Muscle layer of duodenum (tissue), 2 donors: ENCODE results near the gene TTLL9.

Source experiments
- H3K27ac ChIP-seq: one replicate; pipeline ENCODE4 v1.7.0; 2013; ENCODE audit warnings: mild to moderate bottlenecking, low read length
- H3K27me3 ChIP-seq: one replicate; pipeline ENCODE4 v1.7.0; 2013; ENCODE audit warnings: low read depth, mild to moderate bottlenecking, control low read depth, low read length
- H3K36me3 ChIP-seq, 2 donors: one replicate each; pipeline ENCODE4 v1.7.0; 2013; ENCODE audit warnings: low read length in 2 of 2, control low read depth in 1 of 2, mild to moderate bottlenecking in 1 of 2; ENCODE audit not compliant: insufficient read depth in 2 of 2, control insufficient read depth in 1 of 2
- H3K4me1 ChIP-seq, 2 donors: one replicate each; pipeline ENCODE4 v1.7.0; 2013; ENCODE audit warnings: low read length in 2 of 2, mild to moderate bottlenecking in 2 of 2, control low read depth in 1 of 2, moderate library complexity in 1 of 2; ENCODE audit not compliant: insufficient read depth in 2 of 2, control insufficient read depth in 1 of 2
- H3K4me3 ChIP-seq, 2 donors: one replicate each; pipeline ENCODE4 v1.7.0; 2013; ENCODE audit warnings: low read length in 2 of 2, low read depth in 1 of 2, mild to moderate bottlenecking in 1 of 2
- H3K9me3 ChIP-seq, 2 donors: one replicate each; pipeline ENCODE4 v1.7.0; 2013; ENCODE audit warnings: low read length in 2 of 2, control low read depth in 1 of 2, mild to moderate bottlenecking in 1 of 2; ENCODE audit not compliant: control insufficient read depth in 1 of 2
- donor health status: healthy.

TTLL9 gene

GRCh38 chr20:31966991-31967655 lies 96.7 kb downstream of the TTLL9 start:
- Histone ChIP-seq H3K4me3 (no peak overlapping the region), H3K4me1 (peaks cover 0 to 7% of the 10 kb centered on the region in 2 donors), H3K27me3 (peaks cover 6% of the 10 kb centered on the region), H3K9me3 (no peaks in the 10 kb centered on the region), H3K36me3 (no peaks in the 10 kb centered on the region), H3K27ac (no peak overlapping the region)

DNA sequence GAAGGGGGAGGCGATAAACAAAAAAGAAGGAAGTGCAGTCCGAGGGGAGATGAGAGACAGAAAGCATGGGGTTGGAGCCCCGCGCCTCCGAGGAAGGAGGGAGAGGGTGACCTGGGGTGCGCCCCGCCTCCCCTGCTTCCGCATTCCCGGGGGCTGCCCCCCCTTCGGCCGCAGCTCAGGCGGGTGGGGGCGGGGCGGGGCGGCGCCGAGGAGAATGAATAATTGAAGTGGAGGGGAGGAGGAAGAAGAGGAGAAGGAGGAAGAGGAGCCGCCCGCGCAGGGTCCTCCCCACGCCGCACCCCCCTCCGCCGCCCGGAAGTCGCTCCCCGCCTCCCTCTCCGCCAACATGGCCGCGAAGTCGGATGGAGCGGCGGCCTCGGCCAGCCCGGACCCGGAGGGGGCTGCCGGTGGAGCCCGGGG lies 97.4 kb downstream of the TTLL9 start, which contains the start of gene XKR7:
TSS of gene XKR7 (plus strand) at position 322 of the 420 bp plus-strand sequence. CDS start at position 347, 25 bp downstream.
- peak within 1 kb of the TSS in 1 of 2 donors; percentile 26 for H3K4me3 ChIP-seq
- H3K9me3 ChIP-seq = no peaks in the 10 kb centered on the region
- peaks cover 10% of the 10 kb centered on the region for H3K27me3 ChIP-seq
- H3K27ac ChIP-seq = no peak within 1 kb of the TSS
- H3K4me1 ChIP-seq = peaks cover 0 to 7% of the 10 kb centered on the region in 2 donors
- H3K36me3 ChIP-seq = no peaks in the 10 kb centered on the region

- Histone ChIP-seq H3K4me1 (peaks cover 0 to 7% of the 10 kb centered on the region in 2 donors), H3K4me3 (peak overlapping the region in 1 of 2 donors; percentile 26), H3K9me3 (no peaks in the 10 kb centered on the region), H3K27ac (no peak overlapping the region), H3K36me3 (no peaks in the 10 kb centered on the region), H3K27me3 (peaks cover 10% of the 10 kb centered on the region)
Observed at GRCh38 chr20:31968291-31969126, 98.1 kb downstream of the TTLL9 start.

GRCh38 chr20:31969991-31970390 lies 99.6 kb downstream of the TTLL9 start:
- Histone ChIP-seq H3K4me3 (no peak overlapping the region), H3K4me1 (peaks cover 0 to 7% of the 10 kb centered on the region in 2 donors), H3K36me3 (no peaks in the 10 kb centered on the region), H3K27ac (no peak overlapping the region), H3K27me3 (peaks cover 10% of the 10 kb centered on the region), H3K9me3 (no peaks in the 10 kb centered on the region)

DNA sequence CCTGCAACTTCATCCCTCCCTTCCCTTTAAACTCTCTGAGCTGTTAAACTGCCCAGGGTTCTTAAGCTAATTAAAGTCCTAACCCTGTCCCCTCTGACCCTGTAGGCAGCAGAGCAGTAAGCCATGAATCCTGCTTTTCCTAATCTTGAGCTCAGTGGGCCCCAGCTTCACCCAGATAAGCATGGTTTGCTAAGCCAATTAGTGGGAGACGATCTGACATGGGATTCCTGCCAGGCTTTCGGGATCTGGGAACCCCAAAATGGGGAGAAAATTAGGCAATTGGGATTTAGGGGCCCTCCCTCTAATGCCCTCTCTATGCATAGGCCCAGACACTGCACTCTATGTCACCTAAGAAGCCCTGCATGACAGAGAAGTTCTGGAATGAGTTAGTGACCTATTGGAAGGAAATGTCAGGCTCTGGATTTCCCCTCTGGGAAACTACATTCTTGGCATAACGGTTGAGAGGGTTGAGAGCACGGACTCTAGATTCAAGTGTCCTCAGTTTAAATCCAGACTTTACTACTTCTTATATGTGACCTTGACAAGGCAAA lies 102.1 kb downstream of the TTLL9 start:
- Histone ChIP-seq H3K9me3 (no peaks in the 10 kb centered on the region), H3K27ac (no peak overlapping the region), H3K4me3 (no peak overlapping the region), H3K27me3 (peaks cover 10% of the 10 kb centered on the region), H3K36me3 (no peaks in the 10 kb centered on the region), H3K4me1 (peaks cover 0 to 7% of the 10 kb centered on the region in 2 donors)

DNA sequence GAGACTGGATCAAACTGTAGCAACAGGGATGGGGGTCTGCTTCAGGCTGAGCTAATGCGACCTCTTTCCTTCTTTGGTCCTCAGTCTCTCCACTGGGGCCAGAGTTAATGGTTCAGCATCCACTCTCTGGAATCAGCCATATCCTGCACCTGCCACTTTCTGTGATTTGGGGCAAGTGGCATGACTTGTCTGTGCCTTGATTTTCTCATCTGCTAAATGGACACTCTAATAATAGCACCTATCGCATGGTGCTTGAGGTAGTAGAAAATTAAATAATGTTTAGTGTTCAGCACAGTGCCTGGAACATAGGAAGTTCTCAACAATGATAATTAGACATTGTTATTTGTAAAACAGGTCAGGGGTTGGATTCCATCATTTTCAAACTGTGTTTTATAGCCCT lies 103.9 kb downstream of the TTLL9 start:
- H3K36me3 ChIP-seq = no peaks in the 10 kb centered on the region
- no peak overlapping the region for H3K4me3 ChIP-seq
- H3K4me1 ChIP-seq = no peaks in the 10 kb centered on the region
- H3K9me3 ChIP-seq = no peaks in the 10 kb centered on the region
- peaks cover 5% of the 10 kb centered on the region for H3K27me3 ChIP-seq
- H3K27ac ChIP-seq = no peak overlapping the region

- no peaks in the 10 kb centered on the region for H3K36me3 ChIP-seq
- H3K4me3 ChIP-seq = no peak overlapping the region
- H3K9me3 ChIP-seq = no peaks in the 10 kb centered on the region
- no peak overlapping the region for H3K27ac ChIP-seq
- H3K27me3 ChIP-seq = peaks cover 4% of the 10 kb centered on the region
- H3K4me1 ChIP-seq = no peaks in the 10 kb centered on the region
Observed at GRCh38 chr20:31974951-31975487, 104.6 kb downstream of the TTLL9 start.

DNA sequence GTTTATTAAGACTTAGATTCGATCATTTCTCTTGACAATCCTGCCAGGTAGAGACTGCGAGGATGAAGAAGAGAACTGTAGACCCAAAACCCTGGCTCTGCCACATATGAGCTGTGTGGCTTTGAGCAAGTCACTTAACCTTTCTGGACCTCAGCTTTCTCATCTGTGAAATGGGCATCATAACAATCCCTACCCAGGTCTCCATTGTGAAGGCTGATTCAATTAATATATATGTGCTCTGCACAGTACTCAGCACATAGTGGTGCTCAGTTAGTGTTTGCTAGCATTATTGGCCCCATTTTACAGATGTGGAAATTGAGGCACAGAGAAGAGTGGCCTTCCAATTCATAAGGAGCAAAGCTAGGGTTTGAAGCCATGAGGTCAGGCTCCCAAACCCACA lies 105.4 kb downstream of the TTLL9 start:
- Histone ChIP-seq H3K27me3 (peaks cover 4% of the 10 kb centered on the region), H3K9me3 (no peaks in the 10 kb centered on the region), H3K4me3 (no peak overlapping the region), H3K4me1 (no peaks in the 10 kb centered on the region), H3K27ac (no peak overlapping the region), H3K36me3 (no peaks in the 10 kb centered on the region)

- Histone ChIP-seq H3K4me3 (no peak overlapping the region), H3K27ac (no peak overlapping the region), H3K4me1 (no peaks in the 10 kb centered on the region), H3K9me3 (no peaks in the 10 kb centered on the region), H3K27me3 (peaks cover 4% of the 10 kb centered on the region), H3K36me3 (no peaks in the 10 kb centered on the region)
Observed at GRCh38 chr20:31977080-31977479, 106.6 kb downstream of the TTLL9 start.

GRCh38 chr20:31979713-31980426 lies 109.4 kb downstream of the TTLL9 start:
- Histone ChIP-seq H3K27me3 (no peaks in the 10 kb centered on the region), H3K4me3 (no peak overlapping the region), H3K36me3 (no peaks in the 10 kb centered on the region), H3K27ac (no peak overlapping the region), H3K4me1 (no peaks in the 10 kb centered on the region), H3K9me3 (no peaks in the 10 kb centered on the region)

DNA sequence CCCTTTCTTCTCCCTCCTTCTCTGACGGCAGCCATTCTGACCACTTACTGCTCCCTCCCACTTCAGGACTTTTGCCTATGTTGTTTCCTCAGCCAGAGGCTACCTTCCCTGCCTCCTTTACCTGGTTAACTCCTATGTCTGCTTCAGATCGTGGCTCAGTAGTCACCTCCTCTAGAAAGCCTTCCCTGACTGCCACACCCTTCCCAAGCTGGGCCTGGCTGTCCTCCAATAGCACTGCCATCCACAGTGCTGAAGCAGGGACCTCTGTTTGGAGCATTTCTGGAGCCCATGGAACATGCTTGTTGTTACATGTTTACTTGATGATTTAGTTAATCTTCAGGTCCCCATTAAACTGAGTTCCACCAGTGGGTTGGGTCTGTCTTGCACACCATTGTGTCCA lies 111.3 kb downstream of the TTLL9 start:
- H3K9me3 ChIP-seq = no peaks in the 10 kb centered on the region
- no peaks in the 10 kb centered on the region for H3K4me1 ChIP-seq
- no peaks in the 10 kb centered on the region for H3K27me3 ChIP-seq
- no peaks in the 10 kb centered on the region for H3K36me3 ChIP-seq
- H3K4me3 ChIP-seq = no peak overlapping the region
- H3K27ac ChIP-seq = no peak overlapping the region
